H9 (cell line): ENCODE data around the gene MROH2A. TPM values are rescaled to one million over a fixed set of nuclear protein-coding genes. Genes with fewer than 3 reads are reported as not detected.

Experiments used
- DNase-seq: peaks from one replicate; pipeline ENCODE4 v3.0.0-alpha.2; 2017
- H2AFZ ChIP-seq: one replicate; pipeline ENCODE4 v1.6.1; 2013; ENCODE audit warnings: mild to moderate bottlenecking, low read length, control low read depth, moderate library complexity
- H2AK5ac ChIP-seq: 2 replicates; pipeline ENCODE4 v1.6.1; 2013; ENCODE audit warnings: low read length, control low read depth, mixed read lengths; ENCODE audit not compliant: insufficient read length
- H2BK120ac ChIP-seq: one replicate; pipeline ENCODE4 v1.6.1; 2013; ENCODE audit warnings: low read depth, mild to moderate bottlenecking, low read length, control low read depth, inconsistent platforms; ENCODE audit not compliant: poor library complexity, severe bottlenecking
- H2BK12ac ChIP-seq: 2 replicates; pipeline ENCODE4 v1.6.1; 2013; ENCODE audit warnings: low read length, control low read depth, mixed read lengths, low read depth; ENCODE audit not compliant: insufficient read length
- H2BK15ac ChIP-seq: 2 replicates; pipeline ENCODE4 v1.6.1; 2013; ENCODE audit warnings: low read depth, low read length, control low read depth
- H2BK20ac ChIP-seq: one replicate; pipeline ENCODE4 v1.6.1; 2013; ENCODE audit warnings: low read depth, mild to moderate bottlenecking, low read length, control low read depth, inconsistent platforms; ENCODE audit not compliant: poor library complexity, severe bottlenecking
- H2BK5ac ChIP-seq: 2 replicates; pipeline ENCODE4 v1.6.1; 2013; ENCODE audit warnings: low read length, control low read depth, mixed read lengths; ENCODE audit not compliant: insufficient read length
- H3K14ac ChIP-seq: 2 replicates; pipeline ENCODE4 v1.6.1; 2013; ENCODE audit warnings: low read length, control low read depth; ENCODE audit not compliant: insufficient read depth
- H3K18ac ChIP-seq: 2 replicates; pipeline ENCODE4 v1.6.1; 2013; ENCODE audit warnings: low read depth, mild to moderate bottlenecking, mixed read lengths, low read length, control low read depth; ENCODE audit not compliant: insufficient read length
- H3K23ac ChIP-seq: 2 replicates; pipeline ENCODE4 v1.6.1; 2013; ENCODE audit warnings: low read length, control low read depth, mixed read lengths, low read depth; ENCODE audit not compliant: insufficient read length
- H3K23me2 ChIP-seq: 2 replicates; pipeline ENCODE4 v1.6.1; 2013; ENCODE audit warnings: low read depth, mild to moderate bottlenecking, mixed read lengths, low read length, control low read depth; ENCODE audit not compliant: insufficient read length, poor library complexity, severe bottlenecking
- H3K27ac ChIP-seq: 2 replicates; pipeline ENCODE4 v1.5.1; 2013; ENCODE audit warnings: low read length, control low read depth, mixed read lengths, low read depth; ENCODE audit not compliant: insufficient read length
- H3K27me3 ChIP-seq: 2 replicates; pipeline ENCODE4 v1.6.1; 2013; ENCODE audit warnings: low read length, control low read depth, inconsistent platforms; ENCODE audit not compliant: insufficient read depth
- H3K4ac ChIP-seq: 2 replicates; pipeline ENCODE4 v1.6.1; 2013; ENCODE audit warnings: low read depth, mild to moderate bottlenecking, control low read depth, inconsistent platforms, low read length, moderate library complexity
- H3K4me1 ChIP-seq: 2 replicates; pipeline ENCODE4 v1.6.1; 2013; ENCODE audit warnings: low read length, control low read depth, inconsistent platforms; ENCODE audit not compliant: insufficient read depth
- H3K4me2 ChIP-seq: 2 replicates; pipeline ENCODE4 v1.6.1; 2013; ENCODE audit warnings: low read length, control low read depth, mixed read lengths; ENCODE audit not compliant: insufficient read length, insufficient read depth
- H3K56ac ChIP-seq: 2 replicates; pipeline ENCODE4 v1.6.1; 2013; ENCODE audit warnings: low read depth, mild to moderate bottlenecking, mixed read lengths, low read length, control low read depth; ENCODE audit not compliant: insufficient read length
- H3K79me1 ChIP-seq: 2 replicates; pipeline ENCODE4 v1.6.1; 2013; ENCODE audit warnings: low read depth, mild to moderate bottlenecking, moderate library complexity, low read length, control low read depth, inconsistent platforms; ENCODE audit not compliant: insufficient read depth, poor library complexity, severe bottlenecking
- H3K79me2 ChIP-seq: 2 replicates; pipeline ENCODE4 v1.6.1; 2013; ENCODE audit warnings: low read length, control low read depth, inconsistent platforms; ENCODE audit not compliant: insufficient read depth
- H3K9ac ChIP-seq: 2 replicates; pipeline ENCODE4 v1.6.1; 2013; ENCODE audit warnings: low read length, control low read depth, mixed read lengths; ENCODE audit not compliant: insufficient read length; ENCODE audit errors: extremely low read depth
- H3K9me3 ChIP-seq: one replicate; pipeline ENCODE4 v1.6.1; 2013; ENCODE audit warnings: low read depth, low read length, inconsistent platforms; ENCODE audit not compliant: control insufficient read depth
- H3T11ph ChIP-seq: one replicate; pipeline ENCODE4 v1.6.1; 2013; ENCODE audit warnings: mild to moderate bottlenecking, low read length, control low read depth, inconsistent platforms
- H4K20me1 ChIP-seq: one replicate; pipeline ENCODE4 v1.6.1; 2013; ENCODE audit not compliant: control insufficient read depth, insufficient read length, insufficient read depth
- H4K5ac ChIP-seq: 2 replicates; pipeline ENCODE4 v1.6.1; 2013; ENCODE audit warnings: low read depth, mild to moderate bottlenecking, mixed read lengths, low read length, control low read depth; ENCODE audit not compliant: insufficient read length
- H4K8ac ChIP-seq: replicated peaks from 2 replicates; pipeline ENCODE4 v1.6.1; 2013; ENCODE audit warnings: low read length, control low read depth, mixed read lengths, low read depth; ENCODE audit not compliant: insufficient read length
- H4K91ac ChIP-seq: 2 replicates; pipeline ENCODE4 v1.6.1; 2013; ENCODE audit warnings: low read depth, mild to moderate bottlenecking, moderate library complexity, mixed read lengths, low read length, control low read depth; ENCODE audit not compliant: insufficient read length
- H3K27ac Mint-ChIP-seq, 3 experiments: 2 replicates in 2 of 3; 3 replicates in 1 of 3; pipeline ENCODE4 v1.8.0; 2020 to 2021; ENCODE audit warnings: mixed read lengths in 3 of 3, mild to moderate bottlenecking in 1 of 3, moderate library complexity in 1 of 3
- H3K27me3 Mint-ChIP-seq: 2 replicates; pipeline ENCODE4 v1.8.0; 2021; ENCODE audit warnings: low read depth, mild to moderate bottlenecking, moderate library complexity, mixed read lengths
- H3K36me3 Mint-ChIP-seq, 3 experiments: 2 replicates in 2 of 3; 3 replicates in 1 of 3; pipeline ENCODE4 v1.8.0; 2020 to 2021; ENCODE audit warnings: low read depth in 3 of 3, mixed read lengths in 3 of 3; ENCODE audit not compliant: insufficient read depth in 1 of 3
- H3K4me1 Mint-ChIP-seq, 2 experiments: 2 replicates each; pipeline ENCODE4 v1.8.0; 2020; ENCODE audit warnings: mixed read lengths in 2 of 2
- H3K4me3 Mint-ChIP-seq, 2 experiments: 2 replicates in 1 of 2; 3 replicates in 1 of 2; pipeline ENCODE4 v1.8.0; 2020 to 2021; ENCODE audit warnings: mild to moderate bottlenecking in 2 of 2, mixed read lengths in 2 of 2, moderate library complexity in 1 of 2
- H3K9me3 Mint-ChIP-seq, 2 experiments: 2 replicates in 1 of 2; 3 replicates in 1 of 2; pipeline ENCODE4 v1.8.0; 2020; ENCODE audit warnings: mild to moderate bottlenecking in 2 of 2, mixed read lengths in 2 of 2, moderate library complexity in 1 of 2
- CTCF ChIP-seq: fragments of 200-600 bp; sonication (generic); conservative IDR thresholded peaks from 3 replicates; pipeline ENCODE4 v1.8.0; 2021; ENCODE audit warnings: antibody characterized with exemption, mild to moderate bottlenecking
- WGBS: extraction: QIAGEN DNeasy Blood & Tissue Kit; methylation state at CpG from one replicate; pipeline ENCODE4 v1.1.7; 2013; ENCODE audit warnings: missing lambda C conversion rate, low lambda C conversion rate, mixed read lengths; ENCODE audit not compliant: insufficient read length; ENCODE audit errors: extremely low coverage; 5-methylcytosine and 5-hydroxymethylcytosine counted together
- total RNA-seq: library from RNA; stranded (reverse); gene quantifications from 2 replicates; pipeline ENCODE4 v1.2.1, GENCODE V29; 2021

Gene MROH2A
- total RNA-seq, 1 experiment from 2014 or later: not detected

- H3K23me2 ChIP-seq: no peaks in the 10 kb centered on the region
- H3K9me3 Mint-ChIP-seq: peaks cover 12 to 19% of the 10 kb centered on the region in 2 experiments; a peak in 4 of 5 replicates
- no peak overlapping the region for H2BK15ac ChIP-seq
- peaks cover 1 to 4% (median 3%) of the 10 kb centered on the region in 3 experiments; a peak in 3 of 7 replicates for H3K36me3 Mint-ChIP-seq
- no peaks in the 10 kb centered on the region for H3K4me1 ChIP-seq
- no peak overlapping the region for H3T11ph ChIP-seq
- peaks cover 4% of the 10 kb centered on the region for H3K9me3 ChIP-seq
- H3K27me3 Mint-ChIP-seq: no peaks in the 10 kb centered on the region
- no peaks in the 10 kb centered on the region for H3K79me2 ChIP-seq
- no peak overlapping the region for H2BK20ac ChIP-seq
- no peak overlapping the region for H2BK5ac ChIP-seq
- H4K5ac ChIP-seq: no peak overlapping the region
- no peak for TF ChIP-seq CTCF
- H4K91ac ChIP-seq: no peak overlapping the region
- H4K20me1 ChIP-seq: no peaks in the 10 kb centered on the region
- H3K4me1 Mint-ChIP-seq: no peaks in the 10 kb centered on the region
- H3K27ac ChIP-seq: no peak overlapping the region
- no peak overlapping the region for H3K23ac ChIP-seq
- no peak overlapping the region for H2AFZ ChIP-seq
- no peak overlapping the region for H3K9ac ChIP-seq
- H3K79me1 ChIP-seq: no peaks in the 10 kb centered on the region
- H2BK12ac ChIP-seq: no peak overlapping the region
- H3K4me3 Mint-ChIP-seq: no peak overlapping the region
- H2AK5ac ChIP-seq: no peak overlapping the region
- no peak overlapping the region for H3K14ac ChIP-seq
- no peak for DNase-seq
- H3K4ac ChIP-seq: no peak overlapping the region
- H3K27me3 ChIP-seq: no peaks in the 10 kb centered on the region
- H2BK120ac ChIP-seq: no peak overlapping the region
- no peak overlapping the region for H3K4me2 ChIP-seq
- H3K27ac Mint-ChIP-seq: no peak overlapping the region
- H4K8ac ChIP-seq: no peak overlapping the region
- H3K18ac ChIP-seq: no peak overlapping the region
- WGBS: no CpG with 5 or more reads among the region's 5 CpGs
- no peak overlapping the region for H3K56ac ChIP-seq
These were observed 4.3 kb upstream of the MROH2A start for GRCh38 chr2:233773854-233774253.
